NOMO-1 treated with dmso at 0.1 percent for 144 hours (cell line): ENCODE measurements around the gene IQGAP2.
"Not testable (repeated sequence)": the region's sequence is repeated elsewhere in the genome, so short reads cannot be mapped to it uniquely, and the experiment has no call there.

Source experiments
- DNase-seq: peaks from one replicate; lab custom pipeline; 2025; ENCODE audit not compliant: unreplicated experiment; lab: John Stamatoyannopoulos, UW

IQGAP2 gene

DNA sequence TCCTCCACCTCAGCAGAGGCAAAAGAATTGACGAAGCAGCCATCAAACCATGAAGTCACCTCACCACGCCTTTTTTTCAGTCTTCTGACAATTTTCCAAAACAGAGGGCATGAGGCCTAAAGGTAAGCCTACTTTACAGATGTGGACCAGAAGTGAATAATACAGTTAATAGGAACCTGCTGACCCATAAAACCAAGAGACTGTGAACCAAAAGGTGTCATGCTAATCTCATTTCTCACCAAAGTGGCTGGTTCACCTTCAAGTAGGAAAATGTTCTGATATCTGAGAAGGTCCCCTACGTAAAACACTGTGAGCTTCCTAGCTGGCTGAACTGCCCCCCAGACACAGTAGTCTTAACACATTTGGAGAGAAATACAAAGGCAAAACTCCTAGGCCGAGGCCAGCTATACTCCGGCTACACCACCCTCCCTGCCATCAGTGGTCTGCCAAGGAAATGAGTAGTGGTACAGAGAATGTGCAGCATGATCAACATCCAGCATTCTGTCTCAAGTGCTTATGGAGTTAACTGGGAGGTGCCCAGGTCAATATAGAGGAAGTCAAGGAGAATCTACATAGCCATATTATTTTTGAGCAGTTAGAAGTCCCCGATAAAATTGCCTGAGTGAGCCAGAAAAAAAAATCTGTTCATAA, 239.4 kb downstream of the IQGAP2 start:
- DNase-seq = no peak

DNA sequence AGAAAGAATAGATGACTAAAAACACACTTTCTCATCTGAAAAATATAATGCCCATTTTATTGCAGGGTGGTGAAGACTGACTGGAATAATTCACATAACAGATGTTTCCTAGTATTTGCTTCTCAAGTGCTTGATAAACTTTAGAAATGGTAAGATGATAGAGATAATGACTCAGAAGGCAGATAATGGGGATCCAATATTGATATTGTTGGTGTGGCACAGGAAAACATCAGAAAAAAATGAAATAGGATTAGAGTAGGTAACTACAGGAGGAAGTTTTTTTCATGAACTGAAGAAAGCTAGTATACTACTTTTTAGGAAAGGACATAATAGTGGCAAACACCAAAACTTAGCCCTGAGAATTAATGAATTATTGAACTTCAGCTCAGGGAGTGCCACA, 240.3 kb downstream of the IQGAP2 start:
- DNase-seq = no peak

DNA sequence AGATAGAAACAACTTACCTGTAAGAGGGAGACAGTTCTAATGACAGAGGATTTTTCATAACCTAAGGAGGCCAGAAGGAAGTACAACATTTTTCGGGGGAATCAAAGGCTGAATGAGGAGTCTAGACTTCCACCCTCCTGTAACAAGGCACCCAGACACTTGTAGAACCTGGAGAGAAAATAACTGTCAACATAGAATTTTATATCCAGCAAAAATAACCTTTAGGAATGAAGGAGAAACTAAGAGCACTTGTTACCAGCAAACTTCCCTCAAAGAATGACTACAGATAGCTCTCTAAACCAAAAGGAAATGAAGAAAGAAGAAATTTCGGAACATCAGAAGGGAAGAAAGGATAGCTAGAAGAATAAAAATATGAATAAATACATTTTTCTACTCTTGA, 246.1 kb downstream of the IQGAP2 start:
- DNase-seq = no peak

DNA sequence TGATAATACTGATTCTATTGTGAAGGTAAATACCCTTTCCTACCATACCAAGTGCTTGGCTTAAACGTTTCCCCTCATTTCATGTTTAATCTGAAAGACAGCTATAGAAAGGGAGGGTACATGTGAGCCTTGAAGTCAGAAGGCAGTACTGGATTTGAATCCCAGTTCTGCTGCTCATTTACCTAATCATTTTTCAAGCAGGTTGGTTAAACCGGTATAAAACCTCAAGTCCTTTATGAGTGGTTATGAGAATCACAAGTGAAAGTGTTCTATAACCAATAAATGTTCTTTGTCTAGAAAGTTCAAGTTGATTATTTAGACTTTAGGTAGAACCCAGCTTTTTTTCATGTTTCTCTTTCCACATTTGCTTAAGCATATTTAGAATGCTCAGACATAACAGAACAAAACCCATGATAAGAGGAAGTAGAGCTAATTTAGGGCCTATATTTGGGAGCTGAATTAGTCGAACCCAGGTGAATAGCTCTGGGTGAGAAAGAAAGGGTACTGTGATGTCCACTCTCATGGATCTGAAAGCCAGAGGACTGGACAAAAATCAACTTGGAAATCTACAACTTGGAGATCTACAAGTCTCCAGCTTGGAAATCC, 249.8 kb downstream of the IQGAP2 start:
- DNase-seq = no peak

DNA sequence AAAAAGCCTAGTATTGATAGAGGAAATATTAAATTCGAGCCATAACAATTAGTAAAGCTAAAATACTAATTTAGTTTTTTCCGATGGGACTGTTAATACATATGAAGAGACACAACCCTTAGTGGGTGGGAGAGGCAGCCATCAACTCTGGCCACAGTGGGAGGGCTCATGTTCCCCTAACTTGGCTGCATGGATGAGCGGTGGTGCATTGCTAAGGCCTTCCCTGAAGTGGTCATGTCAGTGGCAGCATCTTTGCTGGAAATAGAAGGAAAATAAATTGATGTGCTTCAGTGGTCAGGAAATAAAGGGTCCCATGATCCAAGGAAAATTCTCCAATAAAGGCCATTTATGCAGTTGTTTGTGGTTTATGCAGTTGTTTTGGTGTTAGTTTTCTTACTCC, 254.0 kb downstream of the IQGAP2 start:
- DNase-seq = no peak

DNA sequence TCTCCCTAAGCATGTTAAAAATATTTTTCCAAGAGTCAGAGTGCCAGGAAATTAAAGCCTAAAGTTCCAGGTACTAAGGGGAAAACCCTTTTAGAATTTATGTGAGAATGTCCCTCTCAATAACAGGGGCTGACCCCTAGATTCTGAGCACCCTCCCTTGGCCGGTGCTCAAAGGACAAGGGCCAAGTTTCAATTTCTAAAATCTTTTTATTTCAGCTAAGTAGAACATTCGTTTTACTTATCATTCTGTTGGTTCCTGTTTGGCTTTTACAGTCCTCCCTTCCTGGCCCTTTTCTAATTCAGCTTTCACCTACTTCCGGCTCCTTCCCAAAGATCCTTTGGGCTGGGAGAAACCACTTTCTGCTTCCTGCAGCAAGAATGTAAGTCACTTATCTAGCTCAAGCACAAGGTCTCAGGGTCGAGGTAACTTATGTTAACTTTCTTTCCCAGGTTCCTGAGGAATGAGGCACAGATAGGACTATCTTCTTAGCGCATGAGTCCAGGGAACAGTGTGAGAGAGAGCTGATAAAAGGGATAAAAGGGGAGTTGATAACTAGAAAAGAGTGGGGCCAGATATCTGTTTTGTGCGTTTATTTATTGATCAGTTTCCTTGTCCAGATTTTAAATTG, 254.7 kb downstream of the IQGAP2 start:
- no peak for DNase-seq

DNA sequence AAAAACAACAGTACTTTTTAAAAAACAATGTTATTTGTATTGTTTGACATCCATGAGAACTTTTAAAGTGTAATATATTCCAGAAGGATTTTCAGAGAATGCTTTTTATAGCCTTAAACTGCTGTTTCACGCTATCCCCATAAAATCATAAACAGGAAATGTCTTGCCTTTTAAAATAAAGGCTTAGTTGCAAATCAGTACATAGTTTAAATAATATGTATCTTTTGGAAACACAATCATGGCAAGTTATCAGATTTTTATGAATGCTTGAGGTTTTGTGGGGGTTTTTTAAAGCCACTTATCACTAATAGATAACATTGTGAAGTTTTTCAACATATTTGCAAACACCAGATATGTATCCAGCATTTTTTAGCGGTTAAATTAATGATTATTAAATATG, 257.3 kb downstream of the IQGAP2 start:
- no peak for DNase-seq

DNA sequence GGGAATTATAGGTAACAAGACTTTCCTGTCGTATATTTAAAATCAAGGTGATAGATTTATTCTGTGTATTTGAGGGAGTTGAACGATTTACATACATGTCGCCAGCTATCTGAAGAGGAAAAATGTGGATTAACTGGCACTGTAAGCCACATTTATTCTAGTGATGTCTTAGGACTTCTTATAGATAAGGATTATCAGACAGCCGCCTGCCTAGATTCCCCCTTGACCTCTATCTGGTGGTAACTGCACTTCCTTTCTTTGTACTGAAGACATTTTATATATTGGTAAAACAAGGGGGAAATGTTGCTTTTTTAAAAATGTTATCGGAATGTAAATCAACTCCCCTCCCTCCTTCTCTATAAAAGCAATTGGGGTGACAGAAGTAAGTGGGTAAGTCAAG, 259.4 kb downstream of the IQGAP2 start:
- DNase-seq = no peak

DNA sequence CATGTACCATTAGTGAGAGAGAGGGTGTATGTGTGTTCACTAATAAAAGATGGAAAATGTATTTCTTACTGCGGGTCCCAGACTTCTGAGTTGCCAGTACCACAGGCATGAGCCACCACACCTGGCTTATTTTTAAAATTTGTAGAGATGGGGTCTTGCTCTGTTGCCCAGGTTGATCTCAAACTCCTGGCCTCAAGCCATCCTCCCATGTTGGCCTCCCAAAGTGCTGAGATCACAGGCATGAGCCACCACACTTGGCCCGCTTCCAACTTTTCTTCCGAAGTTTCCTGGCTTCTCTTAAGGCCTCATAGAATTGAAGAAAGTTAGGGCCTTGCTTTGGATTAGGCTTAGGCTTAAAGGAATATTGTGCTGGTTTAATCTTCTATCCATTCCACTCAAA, 260.5 kb downstream of the IQGAP2 start:
- DNase-seq = no peak

DNA sequence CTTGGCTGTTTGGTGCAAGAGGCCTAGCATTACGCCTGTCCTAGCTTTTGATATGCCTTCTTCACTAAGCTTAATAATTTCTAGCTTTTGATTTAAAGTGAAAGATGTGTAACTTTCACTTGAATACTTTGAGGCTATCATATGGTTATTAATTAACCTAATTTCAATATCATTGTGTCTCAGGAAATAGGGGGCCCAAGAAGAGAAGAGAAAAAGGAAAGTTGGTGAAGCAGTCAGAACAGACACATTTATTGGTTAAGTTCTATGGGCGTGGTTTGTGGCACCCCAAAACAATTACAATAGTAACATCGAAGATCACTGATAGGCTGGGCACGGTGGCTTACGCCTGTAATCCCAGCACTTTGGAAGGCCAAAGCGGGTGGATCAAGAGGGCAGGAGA, 261.0 kb downstream of the IQGAP2 start:
- no peak for DNase-seq

DNA sequence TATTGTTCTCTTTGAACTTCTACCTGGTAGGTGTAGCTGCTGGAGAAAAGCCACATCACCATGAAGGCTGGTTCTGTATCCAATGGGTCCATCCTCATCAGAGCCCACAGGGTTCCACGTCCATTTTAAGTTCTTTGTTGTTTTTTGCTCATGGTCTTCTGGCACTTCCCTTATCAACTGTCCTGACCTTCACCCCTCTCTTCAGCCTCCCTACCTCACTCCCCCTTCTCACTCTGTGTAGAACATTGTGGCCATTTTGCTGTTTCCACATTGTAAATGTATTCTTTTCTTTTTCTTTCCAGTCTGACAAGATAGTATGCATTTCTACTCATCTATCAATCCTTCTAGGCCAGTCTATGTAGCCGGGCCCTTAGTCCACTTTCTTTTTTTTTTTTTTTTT, 264.4 kb downstream of the IQGAP2 start:
- no peak for DNase-seq

DNA sequence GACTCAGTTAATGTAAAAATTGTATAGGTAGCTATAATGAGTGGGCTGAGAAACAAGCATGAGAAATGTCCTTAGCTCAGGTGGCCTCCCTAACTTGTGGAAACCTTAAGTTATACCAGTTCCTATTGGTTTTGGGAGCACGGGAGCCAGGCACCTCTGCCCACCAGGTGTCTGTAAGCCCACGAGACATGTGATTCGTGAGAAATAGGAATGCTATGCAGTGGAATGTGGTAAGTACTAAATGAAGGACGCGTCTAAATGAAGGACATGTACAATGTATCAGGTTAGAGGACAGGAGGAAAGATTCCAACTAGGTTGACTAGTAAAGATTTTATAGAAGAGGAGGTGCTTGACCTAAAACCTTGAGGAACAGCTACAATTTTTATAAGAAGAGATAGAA, 266.2 kb downstream of the IQGAP2 start:
- DNase-seq = no peak

DNA sequence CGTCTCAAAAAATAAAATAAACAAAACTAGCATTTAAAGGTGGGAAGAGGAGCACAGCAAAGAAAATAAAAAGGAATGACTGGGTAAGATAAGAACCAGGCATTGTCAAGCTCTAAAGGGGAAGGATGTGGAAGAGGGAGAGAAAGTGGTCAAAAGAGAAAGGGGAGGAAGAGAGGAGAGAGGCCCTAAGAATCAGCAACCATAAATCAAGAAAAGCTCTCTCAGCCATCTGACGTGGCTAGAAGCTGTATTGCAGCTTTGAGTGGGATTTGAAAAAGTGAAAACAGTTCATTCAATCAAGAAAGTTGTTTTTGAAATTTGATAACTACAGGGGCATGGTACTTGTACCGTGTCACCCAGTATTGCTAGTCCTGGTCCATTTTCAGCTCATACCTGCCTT, 267.4 kb downstream of the IQGAP2 start:
- DNase-seq = no peak

DNA sequence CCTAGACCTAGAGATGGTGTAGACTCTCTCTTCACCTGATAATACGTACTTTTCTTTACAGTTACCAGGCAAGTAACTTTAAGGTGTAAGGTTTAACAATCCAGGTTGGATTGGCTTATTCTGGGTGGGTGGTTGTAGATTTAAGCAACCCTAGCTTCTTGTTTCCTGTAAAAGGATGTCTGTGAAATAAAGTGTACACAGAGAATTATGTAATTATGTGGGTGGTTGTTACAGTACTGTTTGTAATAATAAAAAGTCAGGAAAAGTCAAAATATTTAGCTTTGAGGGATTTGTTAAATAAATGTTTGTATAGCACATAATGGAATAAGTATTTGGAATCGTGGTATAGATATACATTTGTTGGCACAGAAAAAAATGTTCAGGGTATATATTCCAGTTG, 269.2 kb downstream of the IQGAP2 start:
- no peak for DNase-seq

DNA sequence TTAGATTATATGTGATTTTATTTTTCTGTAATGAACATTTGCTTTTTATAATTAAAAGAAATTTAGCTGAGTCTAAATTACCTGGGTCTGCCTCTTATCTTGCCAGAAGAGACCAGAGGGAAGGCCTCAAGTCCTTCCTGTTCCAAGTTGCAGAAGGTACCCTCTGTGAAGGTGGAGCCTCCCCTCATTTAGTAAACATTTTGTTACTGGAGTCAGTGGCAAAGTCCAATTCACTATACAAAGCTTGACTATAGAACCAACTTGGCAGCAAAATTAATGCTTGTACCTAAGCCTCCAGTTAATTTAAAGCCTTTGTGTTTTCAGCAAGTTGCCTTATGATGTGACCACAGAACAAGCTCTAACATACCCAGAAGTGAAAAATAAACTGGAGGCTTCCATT, 270.0 kb downstream of the IQGAP2 start:
- no peak for DNase-seq

DNA sequence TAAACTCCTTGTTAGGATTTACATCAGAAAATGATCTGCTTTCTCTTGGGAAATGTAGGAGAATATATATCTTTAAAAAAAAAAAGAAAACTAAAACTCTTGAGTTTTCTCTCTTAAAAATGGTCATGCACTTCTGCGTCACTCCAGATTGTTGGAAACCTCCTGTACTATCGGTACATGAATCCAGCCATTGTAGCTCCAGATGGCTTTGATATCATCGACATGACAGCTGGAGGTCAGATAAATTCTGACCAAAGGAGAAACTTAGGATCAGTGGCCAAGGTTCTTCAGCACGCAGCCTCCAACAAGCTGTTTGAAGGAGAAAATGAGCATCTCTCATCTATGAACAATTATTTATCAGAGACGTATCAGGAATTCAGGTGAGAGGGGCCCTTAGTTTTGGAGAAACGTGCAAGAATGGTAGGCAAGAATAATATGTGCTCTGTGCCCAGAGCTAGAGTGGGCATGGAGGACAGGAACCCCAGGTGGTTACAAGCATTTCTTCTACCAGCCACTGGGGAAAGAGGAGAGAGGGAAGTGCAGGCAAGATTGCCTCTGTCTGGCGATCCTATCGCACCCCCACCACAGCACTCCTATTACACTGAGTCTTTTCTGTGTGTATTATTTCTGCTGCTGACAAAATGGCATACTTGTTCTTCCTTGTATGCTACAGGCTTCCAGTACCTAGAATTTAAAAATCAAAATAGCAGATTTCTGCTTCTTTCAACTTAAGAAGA, 271.4 kb downstream of the IQGAP2 start:
- no peak for DNase-seq

DNA sequence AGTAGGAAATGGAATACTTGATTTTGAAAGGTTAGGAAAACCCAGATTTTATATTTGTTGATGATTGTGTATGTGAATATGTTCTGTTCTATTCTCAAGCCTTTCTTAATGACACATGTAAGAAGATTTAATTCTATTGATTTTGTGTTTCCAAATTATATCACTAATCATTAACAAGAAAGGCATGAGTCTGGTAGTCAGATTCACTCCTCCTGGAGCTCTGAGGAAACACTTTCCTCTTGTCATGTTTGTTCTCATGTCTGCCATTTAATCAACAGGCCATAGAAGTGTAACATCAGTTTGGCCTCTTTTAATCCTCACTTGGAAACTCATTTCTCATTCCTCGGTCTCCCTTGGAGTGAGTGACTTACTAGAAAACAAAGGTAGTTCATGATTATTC, 272.3 kb downstream of the IQGAP2 start:
- no peak for DNase-seq

DNA sequence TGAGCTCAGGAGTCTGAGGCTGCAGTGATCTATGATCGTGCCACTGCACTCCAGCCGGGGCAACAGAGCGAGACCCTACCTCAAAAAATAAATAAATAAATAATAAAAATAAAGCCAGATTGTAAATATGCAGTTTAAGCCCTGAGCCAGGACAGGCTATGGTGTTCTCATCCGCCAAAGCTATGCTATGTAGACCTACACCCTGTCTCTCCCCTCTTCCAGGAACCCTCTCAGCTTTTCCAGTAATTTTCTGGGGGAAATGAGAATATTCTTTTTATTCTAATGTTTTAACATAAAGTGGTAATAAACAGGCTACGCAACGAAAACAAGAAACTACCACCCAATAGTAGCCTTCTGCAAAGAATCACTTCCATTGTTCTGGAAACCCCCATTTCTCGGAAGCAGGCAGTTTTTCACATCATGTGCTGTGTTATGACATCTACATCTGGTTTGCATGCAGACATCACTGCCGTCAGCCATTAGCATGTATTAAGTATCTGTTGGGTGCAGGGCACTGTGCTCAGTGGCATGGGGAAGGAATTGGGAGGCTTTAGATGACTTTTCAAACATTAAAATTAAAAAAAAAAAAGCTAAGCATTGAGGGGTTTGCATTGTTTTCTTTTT, 274.9 kb downstream of the IQGAP2 start:
- DNase-seq = no peak

DNA sequence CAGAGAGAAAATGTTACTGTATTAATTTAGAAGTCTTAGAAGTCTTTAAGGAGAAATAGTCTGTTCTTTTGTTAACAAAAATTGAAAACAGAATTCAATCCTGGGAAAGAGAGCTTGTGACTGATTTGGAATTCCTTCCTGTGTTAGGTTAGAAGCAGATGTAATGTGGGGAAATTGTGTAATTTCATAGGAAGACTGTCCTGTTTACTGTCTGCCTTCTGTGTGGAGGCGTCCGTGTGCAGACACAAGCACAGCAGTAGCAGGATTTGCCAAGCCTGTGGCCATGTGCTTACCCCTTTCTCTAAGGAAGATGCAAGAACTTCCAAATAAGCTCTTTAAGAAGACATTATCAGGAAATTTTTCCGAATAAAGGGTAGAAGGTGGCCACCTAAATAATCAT, 276.1 kb downstream of the IQGAP2 start:
- DNase-seq = no peak

DNA sequence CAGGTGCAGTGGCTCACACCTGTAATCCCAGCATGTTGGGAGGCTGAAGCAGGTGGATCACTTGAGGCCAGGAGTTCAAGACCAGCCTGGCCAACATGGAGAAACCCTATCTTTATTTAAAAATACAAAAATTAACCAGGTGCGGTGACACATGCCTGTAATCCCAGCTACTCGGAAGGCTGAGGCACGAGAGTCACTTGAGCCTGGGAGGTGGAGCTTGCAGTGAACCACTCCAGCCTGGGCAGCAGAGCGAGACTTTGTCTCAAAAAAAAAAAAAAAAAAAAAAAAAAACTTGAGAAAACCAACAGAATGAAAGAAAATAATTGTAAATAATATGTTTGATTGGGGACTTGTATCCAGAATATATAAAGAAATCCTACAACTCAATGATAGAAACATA, 277.7 kb downstream of the IQGAP2 start:
- not testable (repeated sequence) for DNase-seq

DNA sequence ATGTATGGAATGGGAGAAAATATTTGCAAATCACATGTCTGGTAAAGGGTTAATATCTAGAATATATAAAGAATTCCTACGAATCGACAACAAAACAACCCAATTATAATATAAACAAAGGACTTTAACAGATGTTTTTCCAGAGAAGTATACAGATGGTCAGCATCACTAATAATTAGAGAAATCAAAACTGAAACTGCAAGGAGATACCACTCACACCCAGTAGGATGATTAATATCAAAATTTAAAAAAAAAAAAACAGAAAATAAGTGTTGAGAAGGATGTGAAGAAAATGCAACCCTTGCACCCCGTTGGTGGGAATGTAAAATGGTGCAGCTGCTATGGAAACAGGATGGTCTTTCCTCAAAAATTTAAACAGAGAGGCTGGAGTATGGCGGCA, 278.2 kb downstream of the IQGAP2 start:
- DNase-seq = no peak

DNA sequence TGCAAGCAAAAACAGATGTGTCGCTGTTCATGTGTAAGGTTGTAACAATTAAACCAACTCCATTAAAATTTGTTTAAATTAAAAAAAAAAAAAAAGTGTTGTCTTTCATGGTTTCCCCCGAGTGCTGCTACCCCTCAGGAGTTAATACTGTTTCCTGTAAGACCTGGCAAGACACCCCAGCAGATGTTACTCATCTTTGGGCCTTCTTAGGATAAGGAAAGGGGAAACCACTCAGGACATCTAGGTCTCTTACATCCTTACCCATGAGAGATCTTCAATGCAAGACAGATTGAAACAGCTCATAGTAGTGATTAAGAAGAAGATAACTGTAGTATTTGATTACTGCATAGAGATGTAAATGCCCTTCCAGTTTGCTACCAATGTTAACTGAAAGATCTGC, 279.3 kb downstream of the IQGAP2 start:
- no peak for DNase-seq
